GM21717 (cell line): ENCODE measurements around the gene VSIR.

Experiments
- ATAC-seq: cut with Tn5 transposase; IDR thresholded peaks from one replicate; pipeline ENCODE4 v1.9.1; 2021; ENCODE audit warnings: mild to moderate bottlenecking, moderate library complexity; ENCODE audit not compliant: unreplicated experiment

VSIR gene

DNA sequence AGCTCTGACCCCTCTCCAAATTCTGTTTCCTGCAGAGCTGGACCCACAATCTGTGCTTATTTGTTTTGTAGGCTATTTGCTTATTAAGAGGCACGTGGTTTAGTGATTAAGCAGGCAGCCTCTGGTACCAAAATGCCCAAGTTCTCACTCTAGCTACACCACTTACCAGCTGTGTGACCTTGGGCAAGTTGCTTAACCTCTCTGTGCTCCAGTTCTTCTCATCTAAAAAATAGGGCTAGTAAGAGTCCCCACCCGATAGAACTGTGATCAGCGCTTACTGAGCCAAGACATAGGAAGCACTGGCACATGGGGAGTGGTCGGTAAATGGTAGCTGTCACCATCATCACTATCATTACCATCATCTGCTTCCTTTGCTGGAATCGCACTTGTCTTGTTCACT, 74.6 kb downstream of the VSIR start:
- ATAC-seq = no peak

DNA sequence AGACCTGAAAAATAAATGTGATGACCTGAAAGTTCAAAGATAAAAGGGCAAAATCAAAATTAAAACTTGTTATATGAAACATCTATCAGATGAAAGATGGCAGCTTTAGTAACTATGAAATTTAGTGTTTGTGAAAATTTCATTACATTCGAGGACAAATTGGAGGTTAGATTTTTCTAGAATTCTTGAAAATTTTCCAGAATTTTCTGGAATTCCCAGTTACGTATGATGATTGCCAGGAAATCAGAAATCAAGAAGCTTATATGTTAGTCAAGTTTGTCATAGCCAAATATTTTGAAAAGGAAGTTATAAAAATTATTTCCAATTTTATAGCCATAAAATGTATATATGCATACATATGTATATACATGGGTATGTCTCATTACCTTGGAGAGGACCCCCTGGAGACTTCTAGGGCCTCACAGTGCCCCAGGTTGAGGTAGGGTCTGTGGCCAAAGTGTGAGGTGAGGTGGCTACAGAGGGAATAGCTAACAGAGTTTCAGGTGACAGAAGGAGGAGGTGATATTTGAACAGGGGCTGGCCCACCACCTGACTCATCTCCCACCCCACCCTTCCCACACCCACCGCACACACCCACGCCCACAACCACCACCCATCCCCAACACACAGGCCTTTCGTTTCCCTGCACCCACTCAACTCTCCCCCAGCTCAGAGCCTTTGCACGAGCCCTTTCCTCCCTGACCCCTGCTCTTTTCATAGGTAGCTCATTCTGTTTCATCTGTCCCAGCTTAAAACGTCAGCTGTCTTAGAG, 75.2 kb downstream of the VSIR start:
- ATAC-seq = no peak
